ENCODE data around the gene ASS1. TPM values are rescaled to one million over a fixed set of nuclear protein-coding genes. Genes with fewer than 3 reads are reported as not detected.

Gene ASS1
- polyA plus RNA-seq, 1 experiment: 99.5 TPM

- Histone ChIP-seq H3K27me3 (ENCODE audit: control insufficient read depth, insufficient read depth, low read length) (peaks cover 24% of the 10 kb centered on the region), H3K9me3 (ENCODE audit: control insufficient read depth, insufficient read depth, low read length) (no peaks in the 10 kb centered on the region; the same call in 1 of the 2 replicates), H3K4me3 (ENCODE audit: low read depth, low read length) (no peak overlapping the region), H3K27ac (ENCODE audit: low read depth, low read length) (no peak overlapping the region)
- ChIA-PET CTCF (interaction anchor here (3.0 kb wide), 1 partner anchor 13 kb away, joined by 15 read pairs; no protein-coding TSS in a partner anchor), POLR2A (no interaction called here)
- DNase-seq (ENCODE audit: low read depth, low spot score): no peak
- no peak for TF ChIP-seq CTCF (IDR thresholded peaks at IDR 0.05; ENCODE audit: low read depth, low read length)
Observed at GRCh38 chr9:130474106-130474505, 29.3 kb downstream of the ASS1 start.

GRCh38 chr9:130476151-130476730 lies 31.5 kb downstream of the ASS1 start:
- CTCF ChIA-PET: interaction anchor here (3.0 kb wide), 1 partner anchor 15 kb away, joined by 15 read pairs; no protein-coding TSS in a partner anchor
- Histone ChIP-seq H3K27ac (ENCODE audit: low read depth, low read length) (no peak overlapping the region), H3K27me3 (ENCODE audit: control insufficient read depth, insufficient read depth, low read length) (peaks cover 24% of the 10 kb centered on the region), H3K9me3 (ENCODE audit: control insufficient read depth, insufficient read depth, low read length) (no peaks in the 10 kb centered on the region; the same call in 1 of the 2 replicates), H3K4me3 (ENCODE audit: low read depth, low read length) (no peak overlapping the region)
- no peak for DNase-seq (ENCODE audit: low read depth, low spot score)
- POLR2A ChIA-PET: no interaction called here
- no peak for TF ChIP-seq CTCF (IDR thresholded peaks at IDR 0.05; ENCODE audit: low read depth, low read length)

GRCh38 chr9:130477564-130477963 lies 32.8 kb downstream of the ASS1 start:
- no peak for DNase-seq (ENCODE audit: low read depth, low spot score)
- no peak for TF ChIP-seq CTCF (IDR thresholded peaks at IDR 0.05; ENCODE audit: low read depth, low read length)
- Histone ChIP-seq H3K27me3 (ENCODE audit: control insufficient read depth, insufficient read depth, low read length) (peaks cover 25% of the 10 kb centered on the region), H3K4me3 (ENCODE audit: low read depth, low read length) (no peak overlapping the region), H3K27ac (ENCODE audit: low read depth, low read length) (no peak overlapping the region), H3K9me3 (ENCODE audit: control insufficient read depth, insufficient read depth, low read length) (no peaks in the 10 kb centered on the region)
- POLR2A ChIA-PET: no interaction called here
- CTCF ChIA-PET: no interaction called here

- Histone ChIP-seq H3K4me3 (ENCODE audit: low read depth, low read length) (no peak overlapping the region), H3K9me3 (ENCODE audit: control insufficient read depth, insufficient read depth, low read length) (no peaks in the 10 kb centered on the region), H3K27ac (ENCODE audit: low read depth, low read length) (no peak overlapping the region), H3K27me3 (ENCODE audit: control insufficient read depth, insufficient read depth, low read length) (peaks cover 27% of the 10 kb centered on the region)
- no peak for TF ChIP-seq CTCF (IDR thresholded peaks at IDR 0.05; ENCODE audit: low read depth, low read length)
- ChIA-PET CTCF (no interaction called here), POLR2A (no interaction called here)
- DNase-seq (ENCODE audit: low read depth, low spot score): no peak
Observed at GRCh38 chr9:130478152-130478551, 33.4 kb downstream of the ASS1 start.

GRCh38 chr9:130478736-130479575 lies 34.2 kb downstream of the ASS1 start:
- H3K9me3 ChIP-seq (ENCODE audit: control insufficient read depth, insufficient read depth, low read length): no peaks in the 10 kb centered on the region
- DNase-seq (ENCODE audit: low read depth, low spot score): no peak
- no peak overlapping the region for H3K27ac ChIP-seq (ENCODE audit: low read depth, low read length)
- ChIA-PET CTCF (no interaction called here), POLR2A (no interaction called here)
- peaks cover 34% of the 10 kb centered on the region for H3K27me3 ChIP-seq (ENCODE audit: control insufficient read depth, insufficient read depth, low read length)
- no peak for TF ChIP-seq CTCF (IDR thresholded peaks at IDR 0.05; ENCODE audit: low read depth, low read length)
- no peak overlapping the region for H3K4me3 ChIP-seq (ENCODE audit: low read depth, low read length)
